GM23338 (cell line): ENCODE data around the gene LRSAM1. TPM values are rescaled to one million over a fixed set of nuclear protein-coding genes. Genes with fewer than 3 reads are reported as not detected.
A peak's percentile ranks its signal among the peaks of the same experiment; 100 is the strongest.

Experiments
- ATAC-seq: fragments of 200-7000 bp; cut with Tn5 transposase; 3 replicates; pipeline ENCODE4 v1.9.1; 2020
- DNase-seq: peaks from one replicate; pipeline ENCODE4 v3.0.0-alpha.2; 2015; ENCODE audit warnings: low spot score
- H2AFZ ChIP-seq: fragments of 200-600 bp; sonication (generic); 2 replicates; pipeline ENCODE4 v1.8.0; 2016; ENCODE audit warnings: antibody characterized with exemption, mild to moderate bottlenecking, moderate library complexity
- H3F3A ChIP-seq: fragments of 200-600 bp; sonication (generic); replicated peaks from 2 replicates; pipeline ENCODE4 v1.8.0; 2017; ENCODE audit warnings: antibody characterized with exemption, mixed run types, low read depth
- H3K27ac ChIP-seq: fragments of 200-600 bp; sonication (generic); 2 replicates; pipeline ENCODE4 v1.6.1; 2016; ENCODE audit warnings: low read depth
- H3K27me3 ChIP-seq: fragments of 200-600 bp; sonication (generic); 2 replicates; pipeline ENCODE4 v1.8.0; 2016; ENCODE audit warnings: mild to moderate bottlenecking, mixed run types, moderate library complexity; ENCODE audit not compliant: insufficient read depth
- H3K36me3 ChIP-seq: fragments of 200-600 bp; sonication (generic); 2 replicates; pipeline ENCODE4 v1.8.0; 2016; ENCODE audit warnings: mild to moderate bottlenecking; ENCODE audit not compliant: insufficient read depth
- H3K4me1 ChIP-seq: fragments of 200-600 bp; sonication (generic); 2 replicates; pipeline ENCODE4 v1.8.0; 2016; ENCODE audit warnings: mild to moderate bottlenecking, moderate library complexity; ENCODE audit not compliant: insufficient read depth
- H3K4me2 ChIP-seq: fragments of 200-600 bp; sonication (generic); 2 replicates; pipeline ENCODE4 v1.7.1; 2017; ENCODE audit warnings: mixed run types
- H3K4me3 ChIP-seq: fragments of 200-600 bp; sonication (generic); 2 replicates; pipeline ENCODE4 v1.6.1; 2016; ENCODE audit warnings: mixed run types
- H3K79me2 ChIP-seq: fragments of 200-600 bp; sonication (generic); replicated peaks from 2 replicates; pipeline ENCODE4 v1.8.0; 2017; ENCODE audit warnings: mild to moderate bottlenecking; ENCODE audit not compliant: insufficient read depth
- H3K9me2 ChIP-seq: fragments of 200-600 bp; sonication (generic); 2 replicates; pipeline ENCODE4 v1.8.0; 2017; ENCODE audit not compliant: insufficient read depth
- H4K20me1 ChIP-seq: fragments of 200-600 bp; sonication (generic); replicated peaks from 2 replicates; pipeline ENCODE4 v1.8.0; 2017; ENCODE audit warnings: mild to moderate bottlenecking; ENCODE audit not compliant: insufficient read depth
- H3K27ac Mint-ChIP-seq: 2 replicates; pipeline ENCODE4 v1.8.0; 2020; ENCODE audit warnings: inconsistent platforms, mild to moderate bottlenecking, moderate library complexity, mixed read lengths
- H3K27me3 Mint-ChIP-seq: 3 replicates; pipeline ENCODE4 v1.8.0; 2022; ENCODE audit warnings: low read depth, mild to moderate bottlenecking, moderate library complexity, mixed read lengths, inconsistent platforms; ENCODE audit not compliant: insufficient read depth, poor library complexity
- H3K36me3 Mint-ChIP-seq: 3 replicates; pipeline ENCODE4 v1.8.0; 2021; ENCODE audit warnings: low read depth, mild to moderate bottlenecking, inconsistent platforms, moderate library complexity, mixed read lengths
- H3K4me1 Mint-ChIP-seq: 3 replicates; pipeline ENCODE4 v1.8.0; 2020; ENCODE audit warnings: mild to moderate bottlenecking, inconsistent platforms, mixed read lengths
- H3K4me3 Mint-ChIP-seq: 3 replicates; pipeline ENCODE4 v1.8.0; 2021; ENCODE audit warnings: moderate library complexity, mild to moderate bottlenecking, inconsistent platforms, mixed read lengths
- H3K9me3 Mint-ChIP-seq: 3 replicates; pipeline ENCODE4 v1.8.0; 2020; ENCODE audit warnings: moderate library complexity, mild to moderate bottlenecking, inconsistent platforms, mixed read lengths
- CREB1 ChIP-seq: fragments of 250-450 bp; sonication (Bioruptor Pico); IDR thresholded peaks from 2 replicates; pipeline ENCODE4 v1.5.0; 2020; ENCODE audit warnings: low read depth, mild to moderate bottlenecking, moderate library complexity
- EZH2 ChIP-seq: fragments of 200-600 bp; sonication (generic); IDR thresholded peaks from one replicate; pipeline ENCODE4 v1.8.0; 2017; ENCODE audit warnings: antibody characterized with exemption, mild to moderate bottlenecking, low read depth; ENCODE audit not compliant: unreplicated experiment
- EZH2phosphoT487 ChIP-seq: fragments of 200-600 bp; sonication (generic); IDR thresholded peaks from one replicate; pipeline ENCODE4 v1.8.1; 2018; ENCODE audit warnings: antibody characterized with exemption; ENCODE audit not compliant: unreplicated experiment
- NANOG ChIP-seq: IDR thresholded peaks from 2 replicates; pipeline ENCODE4 v1.6.1; 2016; ENCODE audit warnings: antibody characterized with exemption, borderline replicate concordance
- STAT1 ChIP-seq: IDR thresholded peaks from one replicate; pipeline ENCODE4 v1.6.1; 2016; ENCODE audit warnings: antibody characterized with exemption; ENCODE audit not compliant: unreplicated experiment
- ZNF114 ChIP-seq: fragments of 250-450 bp; sonication (Bioruptor Pico); IDR thresholded peaks from 2 replicates; pipeline ENCODE4 v1.5.0; 2020; ENCODE audit warnings: mild to moderate bottlenecking, moderate library complexity
- ZNF331 ChIP-seq: fragments of 250-450 bp; sonication (Bioruptor Pico); IDR thresholded peaks from 2 replicates; pipeline ENCODE4 v1.5.0; 2020; ENCODE audit warnings: low read depth, mild to moderate bottlenecking, moderate library complexity
- polyA plus RNA-seq: library from polyadenylated mRNA; unstranded; fragments of >200 nt; fragmentation: Nextera tagmentation; extraction: Ambion mirVana; gene quantifications from 2 replicates; pipeline ENCODE4 v1.2.1, GENCODE V29; 2016
- total RNA-seq: library from RNA; depleted of rRNA; stranded (reverse); fragments of >200 nt; shearing (Covaris generic); gene quantifications from 2 replicates; pipeline ENCODE4 v1.2.3, GENCODE V29; 2014
- TF ChIP-seq, protein P1 (sequence below): IDR thresholded peaks from 2 replicates; pipeline ENCODE4 v1.6.1; 2016; ENCODE audit warnings: antibody characterized with exemption
- TF ChIP-seq, protein P2 (sequence below), 2 experiments: fragments of 200-600 bp in 1 of 2; sonication (generic) in 1 of 2; conservative IDR thresholded peaks; 2 replicates each; pipeline versions ENCODE4 v1.5.1 to v1.6.1; 2016 to 2017; ENCODE audit warnings: antibody characterized with exemption in 2 of 2, low read depth in 2 of 2, mild to moderate bottlenecking in 2 of 2, moderate library complexity in 1 of 2
- TF ChIP-seq, protein P3 (sequence below): IDR thresholded peaks from one replicate; pipeline ENCODE4 v1.6.1; 2018; ENCODE audit warnings: antibody characterized with exemption; ENCODE audit not compliant: unreplicated experiment
- TF ChIP-seq, protein P4 (sequence below): fragments of 250-450 bp; sonication (Bioruptor Pico); IDR thresholded peaks from 2 replicates; pipeline ENCODE4 v1.5.0; 2020; ENCODE audit warnings: mild to moderate bottlenecking, moderate library complexity

LRSAM1 gene
- total and polyA plus RNA-seq, 2 experiments from 2014 or later: 12.8 to 21.9 TPM

DNA sequence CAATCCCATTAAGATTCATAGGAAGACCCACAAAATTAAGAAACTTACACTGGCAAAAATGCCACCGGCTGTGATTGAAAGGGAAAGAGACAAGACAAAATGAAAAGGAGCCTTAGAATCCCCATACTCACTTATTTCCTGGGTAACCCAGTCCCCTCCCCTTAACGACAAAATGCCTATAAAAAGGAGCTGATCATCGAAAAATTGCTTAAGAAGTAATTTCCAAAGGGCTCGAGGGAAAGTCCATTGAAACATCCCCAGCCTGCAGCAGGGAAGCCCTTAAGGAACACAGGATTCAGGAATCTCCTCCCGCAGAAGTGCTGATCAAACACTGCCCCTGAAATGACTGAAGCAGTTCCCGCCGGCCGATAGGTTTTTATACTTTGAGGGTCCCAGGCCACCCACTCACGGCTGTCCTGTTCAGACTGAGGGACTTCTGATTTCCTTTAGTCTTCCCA is 27.8 kb upstream of the LRSAM1 start (continued):
- TF ChIP-seq ZNF331 (CRISPR knock-in tag): no peak
- TF ChIP-seq, protein P1, sequence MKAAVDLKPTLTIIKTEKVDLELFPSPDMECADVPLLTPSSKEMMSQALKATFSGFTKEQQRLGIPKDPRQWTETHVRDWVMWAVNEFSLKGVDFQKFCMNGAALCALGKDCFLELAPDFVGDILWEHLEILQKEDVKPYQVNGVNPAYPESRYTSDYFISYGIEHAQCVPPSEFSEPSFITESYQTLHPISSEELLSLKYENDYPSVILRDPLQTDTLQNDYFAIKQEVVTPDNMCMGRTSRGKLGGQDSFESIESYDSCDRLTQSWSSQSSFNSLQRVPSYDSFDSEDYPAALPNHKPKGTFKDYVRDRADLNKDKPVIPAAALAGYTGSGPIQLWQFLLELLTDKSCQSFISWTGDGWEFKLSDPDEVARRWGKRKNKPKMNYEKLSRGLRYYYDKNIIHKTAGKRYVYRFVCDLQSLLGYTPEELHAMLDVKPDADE: no peak

DNA sequence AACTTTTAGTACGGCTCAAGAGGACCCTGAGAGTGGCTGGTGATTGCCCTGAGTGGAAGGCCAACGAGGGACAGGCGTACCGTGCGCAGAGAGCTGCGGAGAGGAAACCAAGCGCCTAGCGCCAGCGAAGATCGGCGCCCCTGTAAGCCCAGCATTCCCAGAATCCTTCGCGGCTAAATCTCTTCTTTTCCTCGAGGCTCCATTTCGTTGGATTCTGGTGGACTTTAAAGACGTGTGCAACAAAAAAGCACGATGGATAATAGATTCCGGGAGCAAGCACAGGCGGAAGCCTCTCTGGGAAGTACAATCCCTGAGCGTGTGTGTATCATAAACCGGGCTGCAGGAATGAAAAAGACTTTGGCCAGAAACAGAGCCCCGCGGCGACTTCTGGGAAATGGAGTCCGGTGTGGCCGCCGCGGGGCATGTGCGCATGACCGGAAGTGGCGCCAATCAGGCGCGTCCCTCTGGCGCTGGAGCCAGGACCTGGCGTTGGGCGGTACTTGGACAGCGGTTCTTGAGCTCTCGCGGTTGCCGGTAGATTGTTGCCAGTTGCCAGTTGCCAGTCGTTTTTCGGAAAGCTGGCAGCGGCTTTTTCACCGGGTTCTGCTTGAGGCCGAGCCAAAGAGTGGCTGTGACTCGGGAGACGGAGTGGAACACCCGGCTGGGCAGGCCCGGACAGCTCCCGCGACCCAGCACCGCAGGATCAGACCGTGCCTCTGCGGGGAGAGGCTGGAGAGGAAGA is 27.2 kb upstream of the LRSAM1 start, which contains the start of gene ZNF79:
Gene ZNF79, plus strand, starts transcription at position 449 of the 742 bp plus-strand sequence. CDS start 406 bp downstream, outside the sequence.
- H3K9me3 Mint-ChIP-seq: no peaks in the 10 kb centered on the region
- Histone ChIP-seq H4K20me1 (peaks cover 5% of the 10 kb centered on the region), H3K27ac (peak within 1 kb of the TSS; percentile 61), H3K36me3 (0 out of 2 replicates have a peak, but pooled peaks cover under 1% of the 10 kb centered on the region), H2AFZ (peak within 1 kb of the TSS; percentile 95), H3K27me3 (no peaks in the 10 kb centered on the region), H3K4me3 (peak within 1 kb of the TSS; percentile 95), H3K9me2 (no peaks in the 10 kb centered on the region), H3K4me1 (peaks cover 6% of the 10 kb centered on the region), H3K79me2 (peaks cover 40% of the 10 kb centered on the region), H3F3A (0 out of 2 replicates have a peak, but pooled peaks cover 3% of the 10 kb centered on the region), H3K4me2 (peak within 1 kb of the TSS; percentile 100)
- peak; percentile 96 for DNase-seq
- H3K27me3 Mint-ChIP-seq: peaks cover 9% of the 10 kb centered on the region
- peaks cover 10% of the 10 kb centered on the region; the same call in 2 of the 3 replicates for H3K36me3 Mint-ChIP-seq
- H3K27ac Mint-ChIP-seq: peak within 1 kb of the TSS; percentile 100
- ATAC-seq: peak; percentile 96
- H3K4me3 Mint-ChIP-seq: peak within 1 kb of the TSS; percentile 99
- peaks cover 21% of the 10 kb centered on the region for H3K4me1 Mint-ChIP-seq
- TF ChIP-seq ZNF114 (CRISPR knock-in tag) (no peak), EZH2phosphoT487 (no peak), STAT1 (no peak), EZH2 (no peak), NANOG (no peak), CREB1 (CRISPR knock-in tag) (peak; percentile 95)
- TF ChIP-seq, protein P2, sequence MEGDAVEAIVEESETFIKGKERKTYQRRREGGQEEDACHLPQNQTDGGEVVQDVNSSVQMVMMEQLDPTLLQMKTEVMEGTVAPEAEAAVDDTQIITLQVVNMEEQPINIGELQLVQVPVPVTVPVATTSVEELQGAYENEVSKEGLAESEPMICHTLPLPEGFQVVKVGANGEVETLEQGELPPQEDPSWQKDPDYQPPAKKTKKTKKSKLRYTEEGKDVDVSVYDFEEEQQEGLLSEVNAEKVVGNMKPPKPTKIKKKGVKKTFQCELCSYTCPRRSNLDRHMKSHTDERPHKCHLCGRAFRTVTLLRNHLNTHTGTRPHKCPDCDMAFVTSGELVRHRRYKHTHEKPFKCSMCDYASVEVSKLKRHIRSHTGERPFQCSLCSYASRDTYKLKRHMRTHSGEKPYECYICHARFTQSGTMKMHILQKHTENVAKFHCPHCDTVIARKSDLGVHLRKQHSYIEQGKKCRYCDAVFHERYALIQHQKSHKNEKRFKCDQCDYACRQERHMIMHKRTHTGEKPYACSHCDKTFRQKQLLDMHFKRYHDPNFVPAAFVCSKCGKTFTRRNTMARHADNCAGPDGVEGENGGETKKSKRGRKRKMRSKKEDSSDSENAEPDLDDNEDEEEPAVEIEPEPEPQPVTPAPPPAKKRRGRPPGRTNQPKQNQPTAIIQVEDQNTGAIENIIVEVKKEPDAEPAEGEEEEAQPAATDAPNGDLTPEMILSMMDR (conservative IDR thresholded peaks at IDR 0.05; ENCODE audit: low read depth in 2 of 2): no peak
- TF ChIP-seq, protein P3, sequence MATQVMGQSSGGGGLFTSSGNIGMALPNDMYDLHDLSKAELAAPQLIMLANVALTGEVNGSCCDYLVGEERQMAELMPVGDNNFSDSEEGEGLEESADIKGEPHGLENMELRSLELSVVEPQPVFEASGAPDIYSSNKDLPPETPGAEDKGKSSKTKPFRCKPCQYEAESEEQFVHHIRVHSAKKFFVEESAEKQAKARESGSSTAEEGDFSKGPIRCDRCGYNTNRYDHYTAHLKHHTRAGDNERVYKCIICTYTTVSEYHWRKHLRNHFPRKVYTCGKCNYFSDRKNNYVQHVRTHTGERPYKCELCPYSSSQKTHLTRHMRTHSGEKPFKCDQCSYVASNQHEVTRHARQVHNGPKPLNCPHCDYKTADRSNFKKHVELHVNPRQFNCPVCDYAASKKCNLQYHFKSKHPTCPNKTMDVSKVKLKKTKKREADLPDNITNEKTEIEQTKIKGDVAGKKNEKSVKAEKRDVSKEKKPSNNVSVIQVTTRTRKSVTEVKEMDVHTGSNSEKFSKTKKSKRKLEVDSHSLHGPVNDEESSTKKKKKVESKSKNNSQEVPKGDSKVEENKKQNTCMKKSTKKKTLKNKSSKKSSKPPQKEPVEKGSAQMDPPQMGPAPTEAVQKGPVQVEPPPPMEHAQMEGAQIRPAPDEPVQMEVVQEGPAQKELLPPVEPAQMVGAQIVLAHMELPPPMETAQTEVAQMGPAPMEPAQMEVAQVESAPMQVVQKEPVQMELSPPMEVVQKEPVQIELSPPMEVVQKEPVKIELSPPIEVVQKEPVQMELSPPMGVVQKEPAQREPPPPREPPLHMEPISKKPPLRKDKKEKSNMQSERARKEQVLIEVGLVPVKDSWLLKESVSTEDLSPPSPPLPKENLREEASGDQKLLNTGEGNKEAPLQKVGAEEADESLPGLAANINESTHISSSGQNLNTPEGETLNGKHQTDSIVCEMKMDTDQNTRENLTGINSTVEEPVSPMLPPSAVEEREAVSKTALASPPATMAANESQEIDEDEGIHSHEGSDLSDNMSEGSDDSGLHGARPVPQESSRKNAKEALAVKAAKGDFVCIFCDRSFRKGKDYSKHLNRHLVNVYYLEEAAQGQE: peak; percentile 55
- TF ChIP-seq, protein P4, sequence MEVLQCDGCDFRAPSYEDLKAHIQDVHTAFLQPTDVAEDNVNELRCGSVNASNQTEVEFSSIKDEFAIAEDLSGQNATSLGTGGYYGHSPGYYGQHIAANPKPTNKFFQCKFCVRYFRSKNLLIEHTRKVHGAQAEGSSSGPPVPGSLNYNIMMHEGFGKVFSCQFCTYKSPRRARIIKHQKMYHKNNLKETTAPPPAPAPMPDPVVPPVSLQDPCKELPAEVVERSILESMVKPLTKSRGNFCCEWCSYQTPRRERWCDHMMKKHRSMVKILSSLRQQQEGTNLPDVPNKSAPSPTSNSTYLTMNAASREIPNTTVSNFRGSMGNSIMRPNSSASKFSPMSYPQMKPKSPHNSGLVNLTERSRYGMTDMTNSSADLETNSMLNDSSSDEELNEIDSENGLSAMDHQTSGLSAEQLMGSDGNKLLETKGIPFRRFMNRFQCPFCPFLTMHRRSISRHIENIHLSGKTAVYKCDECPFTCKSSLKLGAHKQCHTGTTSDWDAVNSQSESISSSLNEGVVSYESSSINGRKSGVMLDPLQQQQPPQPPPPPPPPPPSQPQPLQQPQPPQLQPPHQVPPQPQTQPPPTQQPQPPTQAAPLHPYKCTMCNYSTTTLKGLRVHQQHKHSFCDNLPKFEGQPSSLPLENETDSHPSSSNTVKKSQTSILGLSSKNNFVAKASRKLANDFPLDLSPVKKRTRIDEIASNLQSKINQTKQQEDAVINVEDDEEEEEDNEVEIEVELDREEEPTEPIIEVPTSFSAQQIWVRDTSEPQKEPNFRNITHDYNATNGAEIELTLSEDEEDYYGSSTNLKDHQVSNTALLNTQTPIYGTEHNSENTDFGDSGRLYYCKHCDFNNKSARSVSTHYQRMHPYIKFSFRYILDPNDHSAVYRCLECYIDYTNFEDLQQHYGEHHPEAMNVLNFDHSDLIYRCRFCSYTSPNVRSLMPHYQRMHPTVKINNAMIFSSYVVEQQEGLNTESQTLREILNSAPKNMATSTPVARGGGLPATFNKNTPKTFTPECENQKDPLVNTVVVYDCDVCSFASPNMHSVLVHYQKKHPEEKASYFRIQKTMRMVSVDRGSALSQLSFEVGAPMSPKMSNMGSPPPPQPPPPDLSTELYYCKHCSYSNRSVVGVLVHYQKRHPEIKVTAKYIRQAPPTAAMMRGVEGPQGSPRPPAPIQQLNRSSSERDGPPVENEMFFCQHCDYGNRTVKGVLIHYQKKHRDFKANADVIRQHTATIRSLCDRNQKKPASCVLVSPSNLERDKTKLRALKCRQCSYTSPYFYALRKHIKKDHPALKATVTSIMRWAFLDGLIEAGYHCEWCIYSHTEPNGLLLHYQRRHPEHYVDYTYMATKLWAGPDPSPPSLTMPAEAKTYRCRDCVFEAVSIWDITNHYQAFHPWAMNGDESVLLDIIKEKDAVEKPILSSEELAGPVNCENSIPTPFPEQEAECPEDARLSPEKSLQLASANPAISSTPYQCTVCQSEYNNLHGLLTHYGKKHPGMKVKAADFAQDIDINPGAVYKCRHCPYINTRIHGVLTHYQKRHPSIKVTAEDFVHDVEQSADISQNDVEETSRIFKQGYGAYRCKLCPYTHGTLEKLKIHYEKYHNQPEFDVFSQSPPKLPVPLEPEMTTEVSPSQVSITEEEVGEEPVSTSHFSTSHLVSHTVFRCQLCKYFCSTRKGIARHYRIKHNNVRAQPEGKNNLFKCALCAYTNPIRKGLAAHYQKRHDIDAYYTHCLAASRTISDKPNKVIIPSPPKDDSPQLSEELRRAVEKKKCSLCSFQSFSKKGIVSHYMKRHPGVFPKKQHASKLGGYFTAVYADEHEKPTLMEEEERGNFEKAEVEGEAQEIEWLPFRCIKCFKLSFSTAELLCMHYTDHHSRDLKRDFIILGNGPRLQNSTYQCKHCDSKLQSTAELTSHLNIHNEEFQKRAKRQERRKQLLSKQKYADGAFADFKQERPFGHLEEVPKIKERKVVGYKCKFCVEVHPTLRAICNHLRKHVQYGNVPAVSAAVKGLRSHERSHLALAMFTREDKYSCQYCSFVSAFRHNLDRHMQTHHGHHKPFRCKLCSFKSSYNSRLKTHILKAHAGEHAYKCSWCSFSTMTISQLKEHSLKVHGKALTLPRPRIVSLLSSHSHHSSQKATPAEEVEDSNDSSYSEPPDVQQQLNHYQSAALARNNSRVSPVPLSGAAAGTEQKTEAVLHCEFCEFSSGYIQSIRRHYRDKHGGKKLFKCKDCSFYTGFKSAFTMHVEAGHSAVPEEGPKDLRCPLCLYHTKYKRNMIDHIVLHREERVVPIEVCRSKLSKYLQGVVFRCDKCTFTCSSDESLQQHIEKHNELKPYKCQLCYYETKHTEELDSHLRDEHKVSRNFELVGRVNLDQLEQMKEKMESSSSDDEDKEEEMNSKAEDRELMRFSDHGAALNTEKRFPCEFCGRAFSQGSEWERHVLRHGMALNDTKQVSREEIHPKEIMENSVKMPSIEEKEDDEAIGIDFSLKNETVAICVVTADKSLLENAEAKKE (CRISPR knock-in tag): no peak
